ENCODE results near the gene PDE6A. TPM values are rescaled to one million over a fixed set of nuclear protein-coding genes. Genes with fewer than 3 reads are reported as not detected.

Gene PDE6A
- total and polyA plus RNA-seq, 9 of the 15 experiments (the other 6 are each of a cell fraction or from before 2014, with no cell fraction given) = 0.01 to 0.04 (median 0.01) TPM; not detected in 6

- POLR2A ChIA-PET = interaction anchor here (1.0 to 1.2 kb wide), 2 partner anchors 86 to 197 kb away, joined by 3 read pairs; no protein-coding TSS in a partner anchor
- FAIRE-seq = no peak
- H3K4me2 ChIP-seq (ENCODE audit: insufficient read depth, low read length) = no peak overlapping the region
Measured at GRCh38 chr5:149829954-149830353, 114.6 kb downstream of the PDE6A start.

More at GRCh38 chr5:149829954-149830353, 114.6 kb downstream of the PDE6A start:
- no peaks in the 10 kb centered on the region for H3K9me3 ChIP-seq (replicated peaks; ENCODE audit: control insufficient read depth, insufficient read depth, low read depth, low read length)
- WGBS (ENCODE audit: insufficient coverage, low coverage, missing lambda C conversion rate) = 63% methylated on average over 3 of the region's 3 CpGs
- no TSS peak for BruUV-seq (replicated peaks)
- DNase-seq (ENCODE audit: extremely low read depth in 1 of 4, low spot score in 3 of 4) (peak in 3 of 4 experiments; percentile 22 to 53 (median 53)), ATAC-seq (no peak)
- no peaks in the 10 kb centered on the region for H3K27me3 ChIP-seq (ENCODE audit: control insufficient read depth in 2 of 2, insufficient read depth in 2 of 2, low read length in 2 of 2)
- peaks cover 93% of the 10 kb centered on the region for H3K36me3 ChIP-seq (ENCODE audit: control insufficient read depth, insufficient read depth, low read length)
- TF ChIP-seq, protein P1, sequence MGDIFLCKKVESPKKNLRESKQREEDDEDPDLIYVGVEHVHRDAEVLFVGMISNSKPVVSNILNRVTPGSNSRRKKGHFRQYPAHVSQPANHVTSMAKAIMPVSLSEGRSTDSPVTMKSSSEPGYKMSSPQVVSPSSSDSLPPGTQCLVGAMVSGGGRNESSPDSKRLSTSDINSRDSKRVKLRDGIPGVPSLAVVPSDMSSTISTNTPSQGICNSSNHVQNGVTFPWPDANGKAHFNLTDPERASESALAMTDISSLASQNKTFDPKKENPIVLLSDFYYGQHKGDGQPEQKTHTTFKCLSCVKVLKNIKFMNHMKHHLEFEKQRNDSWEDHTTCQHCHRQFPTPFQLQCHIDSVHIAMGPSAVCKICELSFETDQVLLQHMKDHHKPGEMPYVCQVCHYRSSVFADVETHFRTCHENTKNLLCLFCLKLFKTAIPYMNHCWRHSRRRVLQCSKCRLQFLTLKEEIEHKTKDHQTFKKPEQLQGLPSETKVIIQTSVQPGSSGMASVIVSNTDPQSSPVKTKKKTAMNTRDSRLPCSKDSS (IDR thresholded peaks at IDR 0.05; ENCODE audit: low read depth, partially characterized antibody) = no peak
- TF ChIP-seq, protein P2, sequence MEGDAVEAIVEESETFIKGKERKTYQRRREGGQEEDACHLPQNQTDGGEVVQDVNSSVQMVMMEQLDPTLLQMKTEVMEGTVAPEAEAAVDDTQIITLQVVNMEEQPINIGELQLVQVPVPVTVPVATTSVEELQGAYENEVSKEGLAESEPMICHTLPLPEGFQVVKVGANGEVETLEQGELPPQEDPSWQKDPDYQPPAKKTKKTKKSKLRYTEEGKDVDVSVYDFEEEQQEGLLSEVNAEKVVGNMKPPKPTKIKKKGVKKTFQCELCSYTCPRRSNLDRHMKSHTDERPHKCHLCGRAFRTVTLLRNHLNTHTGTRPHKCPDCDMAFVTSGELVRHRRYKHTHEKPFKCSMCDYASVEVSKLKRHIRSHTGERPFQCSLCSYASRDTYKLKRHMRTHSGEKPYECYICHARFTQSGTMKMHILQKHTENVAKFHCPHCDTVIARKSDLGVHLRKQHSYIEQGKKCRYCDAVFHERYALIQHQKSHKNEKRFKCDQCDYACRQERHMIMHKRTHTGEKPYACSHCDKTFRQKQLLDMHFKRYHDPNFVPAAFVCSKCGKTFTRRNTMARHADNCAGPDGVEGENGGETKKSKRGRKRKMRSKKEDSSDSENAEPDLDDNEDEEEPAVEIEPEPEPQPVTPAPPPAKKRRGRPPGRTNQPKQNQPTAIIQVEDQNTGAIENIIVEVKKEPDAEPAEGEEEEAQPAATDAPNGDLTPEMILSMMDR (IDR thresholded peaks at IDR 0.05 in 2 of 3, conservative IDR thresholded peaks at IDR 0.05 in 1 of 3; ENCODE audit: insufficient read depth in 2 of 3, low read depth in 1 of 3, low read length in 3 of 3) = peak in 2 of 3 experiments; percentile 16 to 42; a peak in 2 of 6 replicates
- no peak overlapping the region for H3K27ac ChIP-seq (ENCODE audit: extremely low read depth, low read depth, low read length)
- H3K79me2 ChIP-seq (ENCODE audit: control insufficient read depth, insufficient read depth, low read length) = peaks cover 10% of the 10 kb centered on the region; the same call in 1 of the 3 replicates
- no peaks in the 10 kb centered on the region; a peak in 1 of 5 replicates for H3K4me1 ChIP-seq (replicated peaks in 1 of 2; ENCODE audit: control insufficient read depth in 2 of 2, insufficient read depth in 2 of 2, low read length in 2 of 2)
- CTCF ChIA-PET (ENCODE audit: low intra/inter-chr PET ratio) = interaction anchor here (0.7 to 7.8 kb wide), 3 partner anchors 161 to 193 kb away, joined by 3 to 108 read pairs (median 3); no protein-coding TSS in a partner anchor
- H4K20me1 ChIP-seq (replicated peaks; ENCODE audit: control insufficient read depth, insufficient read depth, low read length) = peaks cover 6% of the 10 kb centered on the region; the same call in 1 of the 2 replicates
- no peak overlapping the region for H3K9ac ChIP-seq (ENCODE audit: insufficient read depth in 1 of 2, low read depth in 2 of 2, low read length in 2 of 2)
- intact Hi-C loops (cut with micrococcal nuclease) (loop anchor here (5.0 to 10.0 kb wide), 2 partner anchors 48 to 295 kb away; no protein-coding TSS in a partner anchor), in situ Hi-C loops (cut with MboI) (loop anchor here (5.0 kb wide), 1 partner anchor 193 kb away; no protein-coding TSS in a partner anchor)
- no peak overlapping the region for H3K4me3 ChIP-seq
- no peak overlapping the region for H2AFZ ChIP-seq (ENCODE audit: low read depth, low read length)
- H3K9me1 ChIP-seq (ENCODE audit: control insufficient read depth, insufficient read depth, low read length) = no peaks in the 10 kb centered on the region
